HEK293 (cell line): ENCODE measurements around the gene FOXP1.
"Not testable (repeated sequence)": the region's sequence is repeated elsewhere in the genome, so short reads cannot be mapped to it uniquely, and the experiment has no call there.

Experiments
- CTCF ChIA-PET: fragments of 350-600 bp; formaldehyde crosslinking; extraction: SDS; loops from one replicate; lab custom pipeline; 2021; ENCODE audit warnings: antibody characterized with exemption; lab: Yijun Ruan, JAX
- POLR2A ChIA-PET: fragments of 300-600 bp; formaldehyde crosslinking; extraction: SDS; loops from one replicate; lab custom pipeline; 2020; ENCODE audit warnings: antibody characterized with exemption, inconsistent platforms; lab: Yijun Ruan, JAX
- H3K27ac ChIP-seq: fragments of 200-500 bp; sonication (Bioruptor generic); 2 replicates; pipeline ENCODE4 v1.5.1; 2014; ENCODE audit warnings: low read depth, low read length, control low read depth, inconsistent platforms; ENCODE audit errors: extremely low read depth
- H3K36me3 ChIP-seq, 2 experiments: fragments of 200-500 bp in 1 of 2; sonication (Bioruptor generic) in 1 of 2; 1 replicate in 1 of 2; 2 replicates in 1 of 2; pipeline ENCODE4 v1.5.1; 2014 to 2017; ENCODE audit warnings: inconsistent platforms in 2 of 2, low read length in 2 of 2; ENCODE audit not compliant: control insufficient read depth in 2 of 2, insufficient read depth in 1 of 2
- H3K4me1 ChIP-seq: fragments of 200-500 bp; sonication (Bioruptor generic); 2 replicates; pipeline ENCODE4 v1.5.1; 2014; ENCODE audit warnings: mild to moderate bottlenecking, low read length, inconsistent platforms; ENCODE audit not compliant: control insufficient read depth, insufficient read depth
- H3K4me3 ChIP-seq: 2 replicates; pipeline ENCODE4 v1.5.1; 2011; ENCODE audit warnings: low read depth, mild to moderate bottlenecking, control low read depth, low read length, moderate library complexity
- H3K9me3 ChIP-seq: fragments of 200-500 bp; sonication (Bioruptor generic); 2 replicates; pipeline ENCODE4 v1.5.1; 2014; ENCODE audit warnings: low read depth, low read length, inconsistent platforms; ENCODE audit not compliant: control insufficient read depth, insufficient read depth
- SP3 ChIP-seq: fragments of 450-650 bp; formaldehyde crosslinking; IDR thresholded peaks from 2 replicates; pipeline ENCODE4 v1.5.1; 2016; ENCODE audit warnings: missing biosample characterization, missing genetic modification characterization
- YY2 ChIP-seq: fragments of 450-650 bp; formaldehyde crosslinking; IDR thresholded peaks from 2 replicates; pipeline ENCODE4 v1.5.1; 2016; ENCODE audit warnings: missing biosample characterization, missing genetic modification characterization
- ZBTB21 ChIP-seq: fragments of 450-650 bp; formaldehyde crosslinking; IDR thresholded peaks from 2 replicates; pipeline ENCODE4 v1.5.1; 2017; ENCODE audit warnings: missing biosample characterization, missing genetic modification characterization
- ZEB2 ChIP-seq: fragments of 450-650 bp; formaldehyde crosslinking; IDR thresholded peaks from 2 replicates; pipeline ENCODE4 v1.5.1; 2016; ENCODE audit warnings: missing biosample characterization, missing genetic modification characterization
- ZNF19 ChIP-seq: fragments of 450-650 bp; formaldehyde crosslinking; IDR thresholded peaks from 2 replicates; pipeline ENCODE4; 2016; ENCODE audit warnings: missing biosample characterization, missing genetic modification characterization, low read depth
- ZNF248 ChIP-seq: fragments of 450-650 bp; formaldehyde crosslinking; IDR thresholded peaks from 2 replicates; pipeline ENCODE4 v1.5.1; 2017; ENCODE audit warnings: missing biosample characterization, missing genetic modification characterization
- ZNF266 ChIP-seq: fragments of 450-650 bp; formaldehyde crosslinking; IDR thresholded peaks from 2 replicates; pipeline ENCODE4 v1.5.1; 2016; ENCODE audit warnings: missing biosample characterization, missing genetic modification characterization, low read depth
- ZNF292 ChIP-seq: fragments of 450-650 bp; formaldehyde crosslinking; IDR thresholded peaks from 2 replicates; pipeline ENCODE4 v1.5.1; 2016; ENCODE audit warnings: low read depth, missing biosample characterization, missing genetic modification characterization, borderline replicate concordance
- ZNF366 ChIP-seq: fragments of 450-650 bp; formaldehyde crosslinking; conservative IDR thresholded peaks from 2 replicates; pipeline ENCODE4 v1.5.1; 2016; ENCODE audit warnings: missing biosample characterization, missing genetic modification characterization
- ZNF394 ChIP-seq: fragments of 450-650 bp; formaldehyde crosslinking; IDR thresholded peaks from 2 replicates; pipeline ENCODE4 v1.5.1; 2016; ENCODE audit warnings: missing biosample characterization, missing genetic modification characterization, mild to moderate bottlenecking, moderate library complexity, borderline replicate concordance
- ZNF561 ChIP-seq: fragments of 450-650 bp; IDR thresholded peaks from 2 replicates; pipeline ENCODE4 v1.5.1; 2018; ENCODE audit warnings: missing biosample characterization, missing genetic modification characterization, borderline replicate concordance
- ZSCAN16 ChIP-seq: fragments of 450-650 bp; formaldehyde crosslinking; IDR thresholded peaks from 2 replicates; pipeline ENCODE4 v1.5.1; 2016; ENCODE audit warnings: missing biosample characterization, missing genetic modification characterization
- TF ChIP-seq, protein P1 (sequence below): fragments of 450-650 bp; formaldehyde crosslinking; IDR thresholded peaks from 2 replicates; pipeline ENCODE4 v1.5.1; 2016; ENCODE audit warnings: missing biosample characterization, missing genetic modification characterization
- TF ChIP-seq, protein P2 (sequence below): fragments of 450-650 bp; formaldehyde crosslinking; IDR thresholded peaks from 2 replicates; pipeline ENCODE4 v1.5.1; 2016; ENCODE audit warnings: missing biosample characterization, missing genetic modification characterization
- TF ChIP-seq, protein P3 (sequence below): fragments of 450-650 bp; formaldehyde crosslinking; optimal IDR thresholded peaks from 2 replicates; pipeline ENCODE3; 2016; ENCODE audit warnings: missing biosample characterization, mild to moderate bottlenecking, missing genetic modification characterization
- TF ChIP-seq, protein P4 (sequence below): fragments of 450-650 bp; formaldehyde crosslinking; IDR thresholded peaks from 2 replicates; pipeline ENCODE4 v1.5.1; 2016; ENCODE audit warnings: missing biosample characterization, missing genetic modification characterization

Gene FOXP1

DNA sequence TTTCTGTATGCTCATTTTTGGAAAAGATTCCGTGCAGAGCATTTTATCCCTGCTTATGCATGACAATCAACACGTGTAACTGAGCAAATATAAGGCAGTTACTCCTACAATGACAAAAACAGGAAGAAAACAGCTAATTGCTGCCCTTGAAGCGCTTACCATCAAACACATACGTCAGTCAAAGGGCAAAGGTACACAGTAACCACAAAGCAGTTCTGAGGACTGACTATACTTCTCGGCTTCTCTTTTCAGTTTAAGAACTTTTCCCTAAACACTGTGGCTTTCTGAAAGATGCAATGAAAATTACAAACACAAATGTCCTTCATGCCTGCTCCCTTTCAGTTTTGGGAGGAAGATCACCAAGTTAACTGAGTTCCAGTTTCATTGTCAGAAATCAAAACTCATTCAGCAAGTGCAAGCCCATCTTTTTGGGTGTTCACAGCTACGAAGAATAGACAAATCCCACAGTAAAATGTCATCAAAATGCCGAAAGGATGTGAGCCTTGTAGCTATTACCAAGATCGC, 602.8 kb downstream of the FOXP1 start:
- H3K27ac ChIP-seq: no peak overlapping the region
- H3K4me1 ChIP-seq: peaks cover 10% of the 10 kb centered on the region
- H3K9me3 ChIP-seq: no peaks in the 10 kb centered on the region
- peaks cover 7 to 34% of the 10 kb centered on the region in 2 experiments for H3K36me3 ChIP-seq
- TF ChIP-seq ZNF266 (tag by site-specific recombination) (no peak), ZBTB21 (tag by site-specific recombination) (no peak)
- ChIA-PET CTCF (no interaction called here), POLR2A (no interaction called here)
- H3K4me3 ChIP-seq: no peak overlapping the region

DNA sequence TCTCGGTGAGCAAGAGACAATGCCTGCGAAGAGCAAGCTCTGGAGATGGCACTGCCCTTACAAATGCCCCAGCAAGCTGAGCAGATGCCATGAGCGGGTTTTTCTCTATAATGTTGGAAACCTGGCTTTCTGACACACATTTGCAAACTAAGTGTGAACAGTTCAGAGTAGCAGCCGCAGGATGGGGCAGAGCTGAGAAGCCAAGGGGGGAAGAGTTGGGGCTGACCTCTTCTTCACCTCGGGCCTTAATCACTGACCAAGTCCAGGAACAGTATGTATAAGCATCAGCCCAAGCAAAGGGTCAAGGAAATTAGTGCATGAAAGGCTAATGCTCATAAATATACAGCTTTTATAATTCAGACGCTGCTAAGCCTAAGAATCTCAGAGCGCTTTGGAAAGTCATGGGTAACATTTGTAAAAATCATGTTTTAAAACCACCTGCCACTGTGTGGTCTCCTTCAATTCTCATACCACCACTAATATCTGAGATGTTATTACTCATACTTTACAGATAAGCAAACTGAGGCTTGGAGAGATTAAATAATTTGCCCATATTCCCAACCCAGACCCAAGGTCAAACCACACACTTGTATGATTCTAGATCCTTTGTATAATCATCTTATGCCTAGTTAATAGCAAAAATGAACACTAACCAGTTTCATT, 603.4 kb downstream of the FOXP1 start:
- CTCF ChIA-PET: no interaction called here
- POLR2A ChIA-PET: no interaction called here
- no peaks in the 10 kb centered on the region for H3K9me3 ChIP-seq
- peaks cover 7 to 40% of the 10 kb centered on the region in 2 experiments for H3K36me3 ChIP-seq
- no peak for TF ChIP-seq ZEB2 (tag by site-specific recombination)
- H3K4me1 ChIP-seq: peaks cover 10% of the 10 kb centered on the region
- no peak overlapping the region for H3K4me3 ChIP-seq
- no peak overlapping the region for H3K27ac ChIP-seq

DNA sequence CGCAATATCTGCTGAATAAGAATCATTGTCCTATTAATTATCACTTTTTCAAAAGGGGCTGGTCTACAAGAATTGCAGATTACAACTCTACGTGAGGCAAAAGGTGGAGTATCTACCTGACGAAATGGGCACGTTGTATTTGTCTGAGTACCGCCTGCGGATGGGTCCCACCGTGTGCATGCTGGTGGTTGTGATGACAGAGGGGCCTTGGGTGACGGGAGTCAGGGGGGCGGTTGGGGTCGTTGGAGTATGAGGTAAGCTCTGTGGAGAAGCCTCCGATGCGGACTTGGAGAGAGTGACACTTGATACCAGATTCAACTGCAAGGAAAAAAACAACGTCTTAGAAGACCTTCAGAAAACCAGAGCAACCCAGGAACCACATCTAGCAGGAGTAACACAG, 605.8 kb downstream of the FOXP1 start:
- peaks cover 4% of the 10 kb centered on the region for H3K4me1 ChIP-seq
- ChIA-PET POLR2A (no interaction called here), CTCF (no interaction called here)
- H3K27ac ChIP-seq: no peak overlapping the region
- no peak for TF ChIP-seq ZNF366
- TF ChIP-seq, protein P1, sequence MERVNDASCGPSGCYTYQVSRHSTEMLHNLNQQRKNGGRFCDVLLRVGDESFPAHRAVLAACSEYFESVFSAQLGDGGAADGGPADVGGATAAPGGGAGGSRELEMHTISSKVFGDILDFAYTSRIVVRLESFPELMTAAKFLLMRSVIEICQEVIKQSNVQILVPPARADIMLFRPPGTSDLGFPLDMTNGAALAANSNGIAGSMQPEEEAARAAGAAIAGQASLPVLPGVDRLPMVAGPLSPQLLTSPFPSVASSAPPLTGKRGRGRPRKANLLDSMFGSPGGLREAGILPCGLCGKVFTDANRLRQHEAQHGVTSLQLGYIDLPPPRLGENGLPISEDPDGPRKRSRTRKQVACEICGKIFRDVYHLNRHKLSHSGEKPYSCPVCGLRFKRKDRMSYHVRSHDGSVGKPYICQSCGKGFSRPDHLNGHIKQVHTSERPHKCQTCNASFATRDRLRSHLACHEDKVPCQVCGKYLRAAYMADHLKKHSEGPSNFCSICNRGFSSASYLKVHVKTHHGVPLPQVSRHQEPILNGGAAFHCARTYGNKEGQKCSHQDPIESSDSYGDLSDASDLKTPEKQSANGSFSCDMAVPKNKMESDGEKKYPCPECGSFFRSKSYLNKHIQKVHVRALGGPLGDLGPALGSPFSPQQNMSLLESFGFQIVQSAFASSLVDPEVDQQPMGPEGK (tag by site-specific recombination): no peak
- no peaks in the 10 kb centered on the region for H3K9me3 ChIP-seq
- no peak overlapping the region for H3K4me3 ChIP-seq
- H3K36me3 ChIP-seq: peaks cover 7 to 47% of the 10 kb centered on the region in 2 experiments

DNA sequence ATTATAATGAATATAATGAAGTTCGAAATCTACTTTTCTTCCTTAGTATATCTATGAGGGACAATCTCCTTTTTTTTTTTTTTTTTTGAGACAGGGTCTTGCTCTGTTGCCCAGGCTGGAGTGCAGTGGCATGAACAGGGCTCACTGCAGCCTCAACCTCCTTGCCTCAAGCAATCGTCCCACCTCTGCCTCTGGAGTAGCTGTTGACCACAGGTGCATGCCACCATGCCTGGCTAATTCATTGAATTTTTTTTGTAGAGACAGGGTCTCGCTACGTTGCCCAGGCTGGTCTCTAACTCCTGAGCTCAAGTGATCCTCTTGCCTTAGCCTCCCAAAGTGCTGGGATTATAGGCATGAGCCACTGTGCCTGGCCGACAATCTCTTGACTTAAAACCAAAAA, 607.5 kb downstream of the FOXP1 start:
- H3K36me3 ChIP-seq: peaks cover 7 to 60% of the 10 kb centered on the region in 2 experiments
- H3K27ac ChIP-seq, CTCF ChIA-PET, H3K4me1 ChIP-seq, POLR2A ChIA-PET, H3K4me3 ChIP-seq, H3K9me3 ChIP-seq: not testable (repeated sequence)

DNA sequence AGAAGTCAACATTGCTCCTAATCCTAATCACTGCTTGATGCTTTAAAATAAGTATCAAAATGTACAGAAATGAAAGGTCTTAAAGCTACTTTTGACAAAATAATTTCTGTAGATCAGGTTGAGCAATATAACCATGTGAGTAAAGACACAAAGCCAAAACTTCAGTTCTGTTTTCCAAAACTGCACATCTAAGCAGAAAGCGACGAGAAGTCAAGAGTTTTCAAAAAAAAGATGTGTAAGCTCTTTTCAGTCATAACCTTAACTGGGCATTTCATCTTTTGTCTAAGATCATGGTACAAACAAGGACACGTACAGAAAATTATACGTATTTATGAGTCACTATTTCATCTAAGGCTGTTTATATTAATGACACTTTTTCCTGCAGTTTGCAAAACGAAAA, 608.8 kb downstream of the FOXP1 start:
- POLR2A ChIA-PET: no interaction called here
- H3K4me1 ChIP-seq: no peaks in the 10 kb centered on the region
- H3K9me3 ChIP-seq: no peaks in the 10 kb centered on the region
- CTCF ChIA-PET: no interaction called here
- H3K4me3 ChIP-seq: no peak overlapping the region
- H3K27ac ChIP-seq: no peak overlapping the region
- H3K36me3 ChIP-seq: peaks cover 7 to 71% of the 10 kb centered on the region in 2 experiments
- no peak for TF ChIP-seq ZEB2 (tag by site-specific recombination)
- no peak for TF ChIP-seq ZNF561 (tag by site-specific recombination)
- no peak for TF ChIP-seq SP3 (tag by site-specific recombination)
- TF ChIP-seq, protein P2, sequence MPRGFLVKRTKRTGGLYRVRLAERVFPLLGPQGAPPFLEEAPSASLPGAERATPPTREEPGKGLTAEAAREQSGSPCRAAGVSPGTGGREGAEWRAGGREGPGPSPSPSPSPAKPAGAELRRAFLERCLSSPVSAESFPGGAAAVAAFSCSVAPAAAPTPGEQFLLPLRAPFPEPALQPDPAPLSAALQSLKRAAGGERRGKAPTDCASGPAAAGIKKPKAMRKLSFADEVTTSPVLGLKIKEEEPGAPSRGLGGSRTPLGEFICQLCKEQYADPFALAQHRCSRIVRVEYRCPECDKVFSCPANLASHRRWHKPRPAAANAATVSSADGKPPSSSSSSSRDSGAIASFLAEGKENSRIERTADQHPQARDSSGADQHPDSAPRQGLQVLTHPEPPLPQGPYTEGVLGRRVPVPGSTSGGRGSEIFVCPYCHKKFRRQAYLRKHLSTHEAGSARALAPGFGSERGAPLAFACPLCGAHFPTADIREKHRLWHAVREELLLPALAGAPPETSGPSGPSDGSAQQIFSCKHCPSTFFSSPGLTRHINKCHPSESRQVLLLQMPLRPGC (tag by site-specific recombination): no peak
- TF ChIP-seq ZSCAN16: no peak
- no peak for TF ChIP-seq ZNF394
- no peak for TF ChIP-seq ZNF19 (tag by site-specific recombination)
- TF ChIP-seq, protein P3, sequence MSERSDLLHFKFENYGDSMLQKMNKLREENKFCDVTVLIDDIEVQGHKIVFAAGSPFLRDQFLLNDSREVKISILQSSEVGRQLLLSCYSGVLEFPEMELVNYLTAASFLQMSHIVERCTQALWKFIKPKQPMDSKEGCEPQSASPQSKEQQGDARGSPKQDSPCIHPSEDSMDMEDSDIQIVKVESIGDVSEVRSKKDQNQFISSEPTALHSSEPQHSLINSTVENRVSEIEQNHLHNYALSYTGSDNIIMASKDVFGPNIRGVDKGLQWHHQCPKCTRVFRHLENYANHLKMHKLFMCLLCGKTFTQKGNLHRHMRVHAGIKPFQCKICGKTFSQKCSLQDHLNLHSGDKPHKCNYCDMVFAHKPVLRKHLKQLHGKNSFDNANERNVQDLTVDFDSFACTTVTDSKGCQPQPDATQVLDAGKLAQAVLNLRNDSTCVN (tag by site-specific recombination): no peak
- no peak for TF ChIP-seq ZNF248
- no peak for TF ChIP-seq YY2 (tag by site-specific recombination)
- TF ChIP-seq ZNF292 (tag by site-specific recombination): no peak
- TF ChIP-seq, protein P4, sequence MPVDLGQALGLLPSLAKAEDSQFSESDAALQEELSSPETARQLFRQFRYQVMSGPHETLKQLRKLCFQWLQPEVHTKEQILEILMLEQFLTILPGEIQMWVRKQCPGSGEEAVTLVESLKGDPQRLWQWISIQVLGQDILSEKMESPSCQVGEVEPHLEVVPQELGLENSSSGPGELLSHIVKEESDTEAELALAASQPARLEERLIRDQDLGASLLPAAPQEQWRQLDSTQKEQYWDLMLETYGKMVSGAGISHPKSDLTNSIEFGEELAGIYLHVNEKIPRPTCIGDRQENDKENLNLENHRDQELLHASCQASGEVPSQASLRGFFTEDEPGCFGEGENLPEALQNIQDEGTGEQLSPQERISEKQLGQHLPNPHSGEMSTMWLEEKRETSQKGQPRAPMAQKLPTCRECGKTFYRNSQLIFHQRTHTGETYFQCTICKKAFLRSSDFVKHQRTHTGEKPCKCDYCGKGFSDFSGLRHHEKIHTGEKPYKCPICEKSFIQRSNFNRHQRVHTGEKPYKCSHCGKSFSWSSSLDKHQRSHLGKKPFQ (tag by site-specific recombination): no peak
